ENCODE results near the gene RNF223.

RNF223 gene

GRCh38 chr1:1037366-1038327 is 36.5 kb downstream of the RNF223 start:
- Histone ChIP-seq H3K27ac (no peak overlapping the region), H3K4me1 (ENCODE audit: low read depth, poor library complexity, severe bottlenecking) (peaks cover 8% of the 10 kb centered on the region), H4K20me1 (ENCODE audit: insufficient read depth) (no peaks in the 10 kb centered on the region), H3K4me3 (IDR thresholded peaks at IDR 0.05; ENCODE audit: insufficient read depth, low read depth, low read length) (no peak overlapping the region), H3K9ac (no peak overlapping the region), H3K36me3 (ENCODE audit: insufficient read depth) (no peaks in the 10 kb centered on the region), H2AFZ (ENCODE audit: low read depth) (no peak overlapping the region), H3K79me2 (ENCODE audit: insufficient read depth, low read depth) (no peaks in the 10 kb centered on the region), H3K27me3 (ENCODE audit: insufficient read depth, low read depth) (peaks cover 65% of the 10 kb centered on the region), H3K4me2 (no peak overlapping the region)
- TF ChIP-seq CTCF (conservative IDR thresholded peaks at IDR 0.05; ENCODE audit: low read depth, low read length) = no peak

- TF ChIP-seq CTCF (conservative IDR thresholded peaks at IDR 0.05; ENCODE audit: low read depth, low read length) = no peak
- H4K20me1 ChIP-seq (ENCODE audit: insufficient read depth) = no peaks in the 10 kb centered on the region
- no peak overlapping the region for H3K4me3 ChIP-seq (IDR thresholded peaks at IDR 0.05; ENCODE audit: insufficient read depth, low read depth, low read length)
- no peak overlapping the region for H2AFZ ChIP-seq (ENCODE audit: low read depth)
- no peak overlapping the region for H3K4me2 ChIP-seq
- H3K36me3 ChIP-seq (ENCODE audit: insufficient read depth) = no peaks in the 10 kb centered on the region
- H3K79me2 ChIP-seq (ENCODE audit: insufficient read depth, low read depth) = no peaks in the 10 kb centered on the region
- H3K9ac ChIP-seq = no peak overlapping the region
- H3K27ac ChIP-seq = no peak overlapping the region
- H3K4me1 ChIP-seq (ENCODE audit: low read depth, poor library complexity, severe bottlenecking) = peaks cover 13% of the 10 kb centered on the region
- peaks cover 74% of the 10 kb centered on the region for H3K27me3 ChIP-seq (ENCODE audit: insufficient read depth, low read depth)
These were observed 38.7 kb downstream of the RNF223 start for GRCh38 chr1:1035291-1035943.

- H3K4me2 ChIP-seq = no peak overlapping the region
- no peaks in the 10 kb centered on the region for H3K36me3 ChIP-seq (ENCODE audit: insufficient read depth)
- no peaks in the 10 kb centered on the region for H3K79me2 ChIP-seq (ENCODE audit: insufficient read depth, low read depth)
- H3K9ac ChIP-seq = no peak overlapping the region
- H3K4me3 ChIP-seq (IDR thresholded peaks at IDR 0.05; ENCODE audit: insufficient read depth, low read depth, low read length) = no peak overlapping the region
- TF ChIP-seq CTCF (conservative IDR thresholded peaks at IDR 0.05; ENCODE audit: low read depth, low read length) = no peak
- peaks cover 66% of the 10 kb centered on the region for H3K27me3 ChIP-seq (ENCODE audit: insufficient read depth, low read depth)
- peaks cover 9% of the 10 kb centered on the region for H3K4me1 ChIP-seq (ENCODE audit: low read depth, poor library complexity, severe bottlenecking)
- H2AFZ ChIP-seq (ENCODE audit: low read depth) = no peak overlapping the region; the same call in 1 of the 2 replicates
- H3K27ac ChIP-seq = no peak overlapping the region
- no peaks in the 10 kb centered on the region for H4K20me1 ChIP-seq (ENCODE audit: insufficient read depth)
These were observed 39.7 kb downstream of the RNF223 start for GRCh38 chr1:1034439-1034781.

GRCh38 chr1:1033731-1034438 is 40.2 kb downstream of the RNF223 start:
- TF ChIP-seq CTCF (conservative IDR thresholded peaks at IDR 0.05; ENCODE audit: low read depth, low read length) = no peak
- Histone ChIP-seq H4K20me1 (ENCODE audit: insufficient read depth) (no peaks in the 10 kb centered on the region), H3K9ac (no peak overlapping the region), H3K4me1 (ENCODE audit: low read depth, poor library complexity, severe bottlenecking) (peaks cover 7% of the 10 kb centered on the region), H3K36me3 (ENCODE audit: insufficient read depth) (no peaks in the 10 kb centered on the region), H3K4me2 (no peak overlapping the region), H3K79me2 (ENCODE audit: insufficient read depth, low read depth) (no peaks in the 10 kb centered on the region), H3K27ac (no peak overlapping the region), H2AFZ (ENCODE audit: low read depth) (no peak overlapping the region; the same call in 1 of the 2 replicates), H3K27me3 (ENCODE audit: insufficient read depth, low read depth) (peaks cover 63% of the 10 kb centered on the region), H3K4me3 (IDR thresholded peaks at IDR 0.05; ENCODE audit: insufficient read depth, low read depth, low read length) (no peak overlapping the region)
